Activated CD4-positive, alpha-beta T cell treated with anti-CD3 and anti-CD28 coated beads, Interleukin-2, Interleukin-4, amounts not matched to agents 100 ng/mL and 50 ng/mL, durations not matched to agents 16 hours and 8 hours (primary cell): ENCODE data around the gene SLITRK1.

ENCODE experiments used
- DNase-seq: peaks from one replicate; pipeline ENCODE4 v3.0.0-alpha.2; 2020; ENCODE audit warnings: low spot score

Gene SLITRK1

DNA sequence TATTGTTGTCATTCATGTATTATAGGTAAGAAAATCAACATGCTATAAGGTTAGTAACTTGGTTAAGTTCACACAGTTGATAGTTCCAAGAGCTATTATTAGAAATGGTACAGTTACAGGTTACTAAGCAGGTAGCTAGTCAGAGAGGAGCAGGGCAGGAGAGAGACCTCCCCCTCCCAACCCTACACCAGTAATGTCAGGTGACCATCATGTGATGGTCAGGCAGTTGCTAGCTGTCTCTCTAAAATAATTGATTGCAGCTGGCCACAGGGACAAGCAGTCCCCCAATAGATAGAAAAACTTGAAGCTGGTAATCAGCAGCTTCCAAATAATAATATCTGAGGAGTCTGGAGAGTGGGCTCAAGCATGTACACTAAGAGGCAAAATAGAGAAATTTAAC is 14.6 kb downstream of the SLITRK1 start:
- no peak for DNase-seq

GRCh38 chr13:83865161-83866137 is 16.8 kb downstream of the SLITRK1 start:
- DNase-seq, result no peak

GRCh38 chr13:83853771-83854170 is 28.5 kb downstream of the SLITRK1 start:
- DNase-seq, result no peak

GRCh38 chr13:83845106-83845505 is 37.2 kb downstream of the SLITRK1 start:
- DNase-seq, result no peak

DNA sequence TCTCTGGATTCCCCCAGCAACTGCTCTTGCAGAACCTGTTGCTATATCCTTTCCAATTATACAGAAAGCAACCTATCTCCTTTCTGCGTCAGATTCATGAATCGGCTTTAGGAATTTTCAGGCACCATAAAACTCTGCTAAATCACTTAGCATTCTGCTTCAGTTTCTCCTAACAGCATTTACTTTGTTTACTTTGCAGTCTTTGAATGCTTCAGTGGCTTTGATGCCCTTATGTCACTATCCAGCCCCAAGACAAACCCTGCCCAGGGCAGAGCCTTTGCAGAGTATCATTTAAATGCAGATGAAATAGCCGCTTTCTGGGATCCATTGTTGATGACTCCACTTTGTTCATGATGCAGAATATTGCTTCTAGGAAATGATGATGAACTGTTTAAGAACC is 43.1 kb downstream of the SLITRK1 start:
- no peak for DNase-seq

DNA sequence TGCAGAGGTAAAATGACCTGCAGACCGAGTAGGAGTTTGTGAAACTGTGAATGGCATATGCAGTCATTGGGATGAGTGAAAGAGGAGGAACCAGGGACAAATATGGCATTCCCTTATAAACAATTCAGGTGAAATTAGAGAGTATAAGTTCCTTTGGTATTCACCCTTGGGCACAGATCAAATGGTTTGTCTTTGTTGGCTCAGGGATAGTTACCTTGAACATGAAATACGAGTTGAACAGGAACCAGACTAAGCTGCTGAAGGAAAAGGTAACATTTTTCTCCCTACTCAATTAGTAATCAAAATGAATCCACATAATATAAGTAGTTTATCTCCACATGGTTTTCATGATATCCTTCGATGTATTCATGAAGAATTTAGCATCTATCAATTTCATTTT is 50.5 kb downstream of the SLITRK1 start:
- DNase-seq, result no peak

DNA sequence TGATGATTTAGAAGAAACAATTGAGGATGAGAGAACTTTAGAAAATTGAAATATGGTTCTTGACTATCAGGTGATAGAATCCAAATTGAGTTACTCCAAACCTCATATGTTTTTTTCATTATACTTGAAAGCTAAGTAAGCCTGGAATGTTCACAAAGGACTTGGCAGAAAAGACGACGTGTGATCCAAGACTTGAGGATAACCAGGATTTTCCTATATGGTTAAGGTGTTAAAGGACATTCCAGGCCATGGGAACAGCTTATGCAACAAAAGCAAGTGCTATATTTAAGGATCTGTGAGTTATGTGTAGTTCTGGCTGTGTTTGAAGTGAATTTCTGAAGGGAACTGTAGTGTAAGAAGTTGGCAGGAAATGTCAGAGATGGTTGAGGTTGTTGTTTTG is 52.5 kb downstream of the SLITRK1 start:
- no peak for DNase-seq

- no peak for DNase-seq
These were observed 54.9 kb downstream of the SLITRK1 start for GRCh38 chr13:83827338-83827737.
